GM12874 (cell line): ENCODE data around the gene POLK.

ENCODE experiments used
- CTCF ChIP-seq: IDR thresholded peaks from 2 replicates; pipeline ENCODE4 v1.5.1; 2011; ENCODE audit warnings: low read depth, mild to moderate bottlenecking, control low read depth, low read length, moderate library complexity; ENCODE audit not compliant: insufficient read depth

POLK gene

GRCh38 chr5:75630875-75631274 is 119.2 kb downstream of the POLK start:
- TF ChIP-seq CTCF = no peak

- no peak for TF ChIP-seq CTCF
Measured at GRCh38 chr5:75632321-75632720, 120.6 kb downstream of the POLK start.

- no peak for TF ChIP-seq CTCF
Measured at GRCh38 chr5:75637949-75638348, 126.3 kb downstream of the POLK start.

GRCh38 chr5:75639535-75640311 is 128.0 kb downstream of the POLK start:
- no peak for TF ChIP-seq CTCF

- TF ChIP-seq CTCF = no peak
Measured at GRCh38 chr5:75640395-75640794, 128.7 kb downstream of the POLK start.

- no peak for TF ChIP-seq CTCF
Measured at GRCh38 chr5:75640826-75641225, 129.1 kb downstream of the POLK start.

GRCh38 chr5:75648712-75649111 is 137.0 kb downstream of the POLK start:
- TF ChIP-seq CTCF = no peak
